NT2/D1 (cell line): ENCODE measurements around the gene ITGBL1.

Experiments
- YY1 ChIP-seq: IDR thresholded peaks from 2 replicates; pipeline ENCODE4 v1.6.1; 2011; ENCODE audit not compliant: insufficient read length, insufficient read depth
- ZNF274 ChIP-seq: IDR thresholded peaks from 2 replicates; pipeline ENCODE4 v1.6.1; 2011; ENCODE audit warnings: mild to moderate bottlenecking, low read depth, low read length

DNA sequence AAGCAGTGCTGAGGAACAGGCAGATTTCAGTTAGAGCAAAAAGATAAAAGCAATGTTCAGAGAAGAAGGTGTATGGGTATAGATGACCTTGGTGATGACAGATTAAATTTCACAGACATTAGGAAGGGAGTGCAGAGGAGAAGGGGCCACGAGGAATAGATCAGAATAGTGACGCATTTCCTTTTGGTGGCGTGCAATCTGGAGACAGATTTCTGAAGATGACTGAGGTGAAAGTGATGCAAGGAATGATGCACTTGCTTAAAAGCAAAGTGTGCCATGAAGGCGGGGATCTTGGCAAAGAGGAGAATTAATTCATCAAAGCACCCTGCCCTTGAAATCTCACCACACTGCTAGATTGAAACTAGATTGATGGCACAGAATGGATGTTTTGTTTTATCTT is 202.4 kb downstream of the ITGBL1 start:
- TF ChIP-seq ZNF274: no peak
- TF ChIP-seq YY1: no peak
